ENCODE results near the gene NDNF. TPM values are rescaled to one million over a fixed set of nuclear protein-coding genes. Genes with fewer than 3 reads are reported as not detected.

Gene NDNF, protein sequence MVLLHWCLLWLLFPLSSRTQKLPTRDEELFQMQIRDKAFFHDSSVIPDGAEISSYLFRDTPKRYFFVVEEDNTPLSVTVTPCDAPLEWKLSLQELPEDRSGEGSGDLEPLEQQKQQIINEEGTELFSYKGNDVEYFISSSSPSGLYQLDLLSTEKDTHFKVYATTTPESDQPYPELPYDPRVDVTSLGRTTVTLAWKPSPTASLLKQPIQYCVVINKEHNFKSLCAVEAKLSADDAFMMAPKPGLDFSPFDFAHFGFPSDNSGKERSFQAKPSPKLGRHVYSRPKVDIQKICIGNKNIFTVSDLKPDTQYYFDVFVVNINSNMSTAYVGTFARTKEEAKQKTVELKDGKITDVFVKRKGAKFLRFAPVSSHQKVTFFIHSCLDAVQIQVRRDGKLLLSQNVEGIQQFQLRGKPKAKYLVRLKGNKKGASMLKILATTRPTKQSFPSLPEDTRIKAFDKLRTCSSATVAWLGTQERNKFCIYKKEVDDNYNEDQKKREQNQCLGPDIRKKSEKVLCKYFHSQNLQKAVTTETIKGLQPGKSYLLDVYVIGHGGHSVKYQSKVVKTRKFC
- total RNA-seq (1 to 10 TPM; 3.5 to 3.7 TPM), polyA plus RNA-seq (under 1 TPM in 1 of 2 donors, not detected in 1; 0.08 TPM)
- long read RNA-seq, donor 1: 0 reads
- long read RNA-seq, donor 2, partial matches to known transcripts: 0 of 1 reads
- long read RNA-seq, donor 2, other reads (novel, unspliced or antisense): 0 of 1 reads

- Histone ChIP-seq H3K4me1 (ENCODE audit: control insufficient read depth in 1 of 2, insufficient read depth in 2 of 2, low read length in 2 of 2) (no peaks in the 10 kb centered on the region), H3K27ac (ENCODE audit: low read depth in 1 of 2, low read length in 2 of 2) (no peak within 1 kb of the TSS), H3K27me3 (ENCODE audit: control insufficient read depth in 1 of 2, insufficient read depth in 2 of 2, low read length in 1 of 2) (no peaks in the 10 kb centered on the region), H3K36me3 (ENCODE audit: control insufficient read depth in 1 of 2, insufficient read depth in 2 of 2, low read length in 1 of 2) (no peaks in the 10 kb centered on the region), H3K4me3 (ENCODE audit: low read length in 2 of 2) (peak within 1 kb of the TSS; percentile 10 to 57), H3K9me3 (ENCODE audit: control insufficient read depth, low read length) (no peaks in the 10 kb centered on the region)
- peak; percentile 51 to 83 for DNase-seq
- ATAC-seq (ENCODE audit: low FRiP score): peak; percentile 78
- intact Hi-C loops (cut with DNase I): no loop called here
- 1% methylated on average over 55 to 76 of the region's 76 CpGs for WGBS, 2 donors
These were observed at the start of gene NDNF for GRCh38 chr4:121072224-121073003. TSS of gene NDNF (minus strand) at chr4:121072535. CDS start at chr4:121045837, 26,698 bp downstream.

DNA sequence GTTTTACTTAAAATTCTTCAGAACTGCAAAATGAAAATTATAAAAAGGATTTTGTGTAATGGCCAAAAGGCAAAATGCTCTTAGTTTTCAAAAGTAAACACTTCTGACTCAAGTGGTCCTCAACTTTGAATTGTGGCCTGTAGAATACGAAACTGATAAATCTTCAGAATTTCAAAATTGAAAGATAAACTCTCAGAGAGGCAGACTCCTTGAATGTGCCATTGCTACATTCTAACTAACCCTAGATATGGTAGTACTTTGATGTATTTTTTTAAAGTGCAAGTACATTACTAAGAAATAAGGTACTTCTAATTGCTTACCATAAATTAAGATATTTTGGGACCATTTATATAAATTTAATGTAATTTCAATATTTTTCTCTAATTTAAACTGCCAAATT is 47.4 kb upstream of the NDNF start:
- intact Hi-C loops (cut with DNase I): no loop called here
- DNase-seq (no peak), ATAC-seq (ENCODE audit: low FRiP score) (no peak)
- Histone ChIP-seq H3K9me3 (ENCODE audit: control insufficient read depth, low read length) (no peaks in the 10 kb centered on the region), H3K4me1 (ENCODE audit: control insufficient read depth in 1 of 2, insufficient read depth in 2 of 2, low read length in 2 of 2) (no peaks in the 10 kb centered on the region), H3K27me3 (ENCODE audit: control insufficient read depth in 1 of 2, insufficient read depth in 2 of 2, low read length in 1 of 2) (no peaks in the 10 kb centered on the region), H3K36me3 (ENCODE audit: control insufficient read depth in 1 of 2, insufficient read depth in 2 of 2, low read length in 1 of 2) (no peaks in the 10 kb centered on the region), H3K27ac (ENCODE audit: low read depth in 1 of 2, low read length in 2 of 2) (no peak overlapping the region), H3K4me3 (ENCODE audit: low read length in 2 of 2) (no peak overlapping the region)
- WGBS, 2 donors: 52 to 70% methylated on average over 1 of the region's 1 CpG

GRCh38 chr4:121118344-121118743 is 46.0 kb upstream of the NDNF start:
- intact Hi-C loops (cut with DNase I): no loop called here
- H3K4me1 ChIP-seq (ENCODE audit: control insufficient read depth in 1 of 2, insufficient read depth in 2 of 2, low read length in 2 of 2): no peaks in the 10 kb centered on the region
- H3K27me3 ChIP-seq (ENCODE audit: control insufficient read depth in 1 of 2, insufficient read depth in 2 of 2, low read length in 1 of 2): no peaks in the 10 kb centered on the region
- no peak for ATAC-seq (ENCODE audit: low FRiP score)
- no peaks in the 10 kb centered on the region for H3K36me3 ChIP-seq (ENCODE audit: control insufficient read depth in 1 of 2, insufficient read depth in 2 of 2, low read length in 1 of 2)
- DNase-seq: no peak
- no peak overlapping the region for H3K4me3 ChIP-seq (ENCODE audit: low read length in 2 of 2)
- H3K9me3 ChIP-seq (ENCODE audit: control insufficient read depth, low read length): no peaks in the 10 kb centered on the region
- H3K27ac ChIP-seq (ENCODE audit: low read depth in 1 of 2, low read length in 2 of 2): no peak overlapping the region
- 54 to 57% methylated on average over 2 of the region's 2 CpGs for WGBS, 2 donors

- H3K4me1 ChIP-seq (ENCODE audit: control insufficient read depth in 1 of 2, insufficient read depth in 2 of 2, low read length in 2 of 2): no peaks in the 10 kb centered on the region
- H3K4me3 ChIP-seq (ENCODE audit: low read length in 2 of 2): no peak overlapping the region
- intact Hi-C loops (cut with DNase I): no loop called here
- no peak overlapping the region for H3K27ac ChIP-seq (ENCODE audit: low read depth in 1 of 2, low read length in 2 of 2)
- DNase-seq (no peak), ATAC-seq (ENCODE audit: low FRiP score) (no peak)
- H3K27me3 ChIP-seq (ENCODE audit: control insufficient read depth in 1 of 2, insufficient read depth in 2 of 2, low read length in 1 of 2): no peaks in the 10 kb centered on the region
- WGBS, 2 donors: 80 to 89% methylated on average over 1 of the region's 1 CpG
- H3K9me3 ChIP-seq (ENCODE audit: control insufficient read depth, low read length): no peaks in the 10 kb centered on the region
- no peaks in the 10 kb centered on the region for H3K36me3 ChIP-seq (ENCODE audit: control insufficient read depth in 1 of 2, insufficient read depth in 2 of 2, low read length in 1 of 2)
These were observed 42.4 kb upstream of the NDNF start for GRCh38 chr4:121114756-121115155.

DNA sequence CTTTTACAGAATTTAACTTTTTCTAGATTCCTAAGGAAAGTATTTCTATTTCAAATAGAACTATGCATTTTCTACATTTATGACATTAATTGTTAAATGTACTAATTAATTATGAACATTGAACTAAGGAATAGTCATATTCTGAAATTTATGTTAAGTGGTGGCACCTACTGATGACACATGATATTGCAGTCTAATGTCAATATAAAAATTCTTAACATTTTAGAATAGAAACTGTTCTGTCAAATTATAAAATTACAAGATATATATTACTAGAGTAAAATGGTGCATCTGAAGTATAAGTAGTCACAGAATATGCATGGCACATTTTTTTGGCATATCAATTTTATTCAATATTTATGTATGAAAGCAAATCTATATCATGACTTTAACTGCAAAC is 40.2 kb upstream of the NDNF start:
- Histone ChIP-seq H3K27ac (ENCODE audit: low read depth in 1 of 2, low read length in 2 of 2) (no peak overlapping the region), H3K27me3 (ENCODE audit: control insufficient read depth in 1 of 2, insufficient read depth in 2 of 2, low read length in 1 of 2) (no peaks in the 10 kb centered on the region), H3K9me3 (ENCODE audit: control insufficient read depth, low read length) (no peaks in the 10 kb centered on the region), H3K36me3 (ENCODE audit: control insufficient read depth in 1 of 2, insufficient read depth in 2 of 2, low read length in 1 of 2) (no peaks in the 10 kb centered on the region), H3K4me1 (ENCODE audit: control insufficient read depth in 1 of 2, insufficient read depth in 2 of 2, low read length in 2 of 2) (no peaks in the 10 kb centered on the region), H3K4me3 (ENCODE audit: low read length in 2 of 2) (no peak overlapping the region)
- DNase-seq (no peak), ATAC-seq (ENCODE audit: low FRiP score) (no peak)
- intact Hi-C loops (cut with DNase I): no loop called here

DNA sequence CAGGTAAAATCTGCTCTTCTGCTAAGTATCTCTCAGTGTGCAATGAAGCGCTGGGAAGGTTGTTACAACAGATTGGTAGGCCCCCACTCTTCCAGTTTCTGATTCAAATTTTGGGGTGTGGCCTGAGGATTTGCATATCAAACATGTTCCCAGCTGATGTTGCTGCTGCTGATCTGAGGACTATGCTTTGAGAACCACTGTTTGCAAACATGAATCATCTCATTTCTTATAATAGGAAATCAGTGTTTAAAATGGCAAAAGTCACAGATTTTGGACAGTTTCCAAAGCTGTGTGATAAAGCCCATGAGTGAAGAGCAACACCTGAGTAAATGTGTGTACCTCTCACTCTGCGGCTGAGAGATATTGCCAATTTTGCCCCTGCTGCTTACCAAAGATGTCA is 36.2 kb upstream of the NDNF start:
- intact Hi-C loops (cut with DNase I): no loop called here

GRCh38 chr4:121107507-121107906 is 35.2 kb upstream of the NDNF start:
- intact Hi-C loops (cut with DNase I): no loop called here
- DNase-seq: no peak
- no peaks in the 10 kb centered on the region for H3K27me3 ChIP-seq (ENCODE audit: control insufficient read depth in 1 of 2, insufficient read depth in 2 of 2, low read length in 1 of 2)
- no peaks in the 10 kb centered on the region for H3K4me1 ChIP-seq (ENCODE audit: control insufficient read depth in 1 of 2, insufficient read depth in 2 of 2, low read length in 2 of 2)
- H3K36me3 ChIP-seq (ENCODE audit: control insufficient read depth in 1 of 2, insufficient read depth in 2 of 2, low read length in 1 of 2): no peaks in the 10 kb centered on the region
- no peak overlapping the region for H3K27ac ChIP-seq (ENCODE audit: low read depth in 1 of 2, low read length in 2 of 2)
- 94% methylated on average over 4 of the region's 4 CpGs for WGBS, 2 donors
- H3K9me3 ChIP-seq (ENCODE audit: control insufficient read depth, low read length): no peaks in the 10 kb centered on the region
- no peak for ATAC-seq (ENCODE audit: low FRiP score)
- no peak overlapping the region for H3K4me3 ChIP-seq (ENCODE audit: low read length in 2 of 2)

More for the DNA sequence above, 36.2 kb upstream of the NDNF start:
- no peak overlapping the region for H3K27ac ChIP-seq (ENCODE audit: low read depth in 1 of 2, low read length in 2 of 2)
- H3K4me1 ChIP-seq (ENCODE audit: control insufficient read depth in 1 of 2, insufficient read depth in 2 of 2, low read length in 2 of 2): no peaks in the 10 kb centered on the region
- no peaks in the 10 kb centered on the region for H3K27me3 ChIP-seq (ENCODE audit: control insufficient read depth in 1 of 2, insufficient read depth in 2 of 2, low read length in 1 of 2)
- ATAC-seq (ENCODE audit: low FRiP score): no peak
- no peaks in the 10 kb centered on the region for H3K9me3 ChIP-seq (ENCODE audit: control insufficient read depth, low read length)
- H3K4me3 ChIP-seq (ENCODE audit: low read length in 2 of 2): no peak overlapping the region
- no peak for DNase-seq
- WGBS, 2 donors: 92 to 94% methylated on average over 2 of the region's 2 CpGs
- H3K36me3 ChIP-seq (ENCODE audit: control insufficient read depth in 1 of 2, insufficient read depth in 2 of 2, low read length in 1 of 2): no peaks in the 10 kb centered on the region

DNA sequence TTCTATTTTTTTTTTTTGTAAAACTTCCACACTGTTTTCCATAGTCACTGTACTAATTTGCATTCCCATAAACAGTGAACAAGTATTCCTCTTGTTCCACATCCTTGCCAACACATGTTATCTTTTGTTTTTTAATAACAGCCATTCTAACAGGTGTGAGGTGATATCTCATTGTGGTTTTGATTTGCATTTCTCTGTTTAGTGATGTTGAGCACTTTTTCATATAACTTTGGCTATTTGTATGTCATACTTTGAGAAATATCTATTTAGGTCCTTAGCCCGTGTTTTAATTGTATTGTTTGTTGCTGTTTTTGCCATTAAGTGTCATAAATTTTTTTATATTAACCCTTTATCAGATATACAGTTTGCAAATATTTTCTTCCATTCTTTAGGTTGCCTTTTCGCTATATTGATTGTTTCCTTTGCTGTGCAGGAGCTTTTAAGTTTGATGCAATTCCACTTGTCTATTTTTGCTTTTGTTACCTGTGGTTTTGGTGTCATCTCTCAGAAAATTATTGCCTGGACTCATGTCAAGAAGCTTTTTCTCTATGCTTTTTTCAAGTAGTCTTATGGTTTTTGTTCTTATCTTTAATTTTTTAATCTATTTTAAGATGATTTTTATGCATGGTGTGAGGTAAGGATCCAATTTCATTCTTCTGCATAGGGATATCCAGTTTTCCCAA is 27.9 kb upstream of the NDNF start:
- no peaks in the 10 kb centered on the region for H3K36me3 ChIP-seq (ENCODE audit: control insufficient read depth in 1 of 2, insufficient read depth in 2 of 2, low read length in 1 of 2)
- no peak for ATAC-seq (ENCODE audit: low FRiP score)
- H3K9me3 ChIP-seq (ENCODE audit: control insufficient read depth, low read length): no peaks in the 10 kb centered on the region
- H3K4me3 ChIP-seq (ENCODE audit: low read length in 2 of 2): no peak overlapping the region
- intact Hi-C loops (cut with DNase I): no loop called here
- no peaks in the 10 kb centered on the region for H3K27me3 ChIP-seq (ENCODE audit: control insufficient read depth in 1 of 2, insufficient read depth in 2 of 2, low read length in 1 of 2)
- H3K27ac ChIP-seq (ENCODE audit: low read depth in 1 of 2, low read length in 2 of 2): no peak overlapping the region
- DNase-seq: no peak
- no peaks in the 10 kb centered on the region for H3K4me1 ChIP-seq (ENCODE audit: control insufficient read depth in 1 of 2, insufficient read depth in 2 of 2, low read length in 2 of 2)
- 81 to 82% methylated on average over 2 of the region's 2 CpGs for WGBS, 2 donors

All from aorta (tissue), 5 donors.